ENCODE measurements around the gene SLC1A3. TPM values are rescaled to one million over a fixed set of nuclear protein-coding genes. Genes with fewer than 3 reads are reported as not detected.

The SLC1A3 gene
- polyA plus RNA-seq, 4 donors: 1.9 to 4.7 (median 3.6) TPM

- no peak for DNase-seq (ENCODE audit: low read depth in 4 of 4, low spot score in 3 of 4)
Measured at GRCh38 chr5:36710039-36710438, 103.6 kb downstream of the SLC1A3 start.

- no peak for DNase-seq (ENCODE audit: low read depth in 4 of 4, low spot score in 3 of 4)
Measured at GRCh38 chr5:36712706-36713105, 106.3 kb downstream of the SLC1A3 start.

GRCh38 chr5:36713541-36713940 is 107.1 kb downstream of the SLC1A3 start:
- DNase-seq (ENCODE audit: low read depth in 4 of 4, low spot score in 3 of 4): no peak

- no peak for DNase-seq (ENCODE audit: low read depth in 4 of 4, low spot score in 3 of 4)
Measured at GRCh38 chr5:36717131-36717695, 110.8 kb downstream of the SLC1A3 start.

GRCh38 chr5:36719282-36719681 is 112.9 kb downstream of the SLC1A3 start:
- DNase-seq (ENCODE audit: low read depth in 4 of 4, low spot score in 3 of 4): no peak

- DNase-seq (ENCODE audit: low read depth in 4 of 4, low spot score in 3 of 4): no peak
Measured at GRCh38 chr5:36720688-36721087, 114.3 kb downstream of the SLC1A3 start.

- no peak for DNase-seq (ENCODE audit: low read depth in 4 of 4, low spot score in 3 of 4)
Measured at GRCh38 chr5:36721664-36722235, 115.3 kb downstream of the SLC1A3 start.

GRCh38 chr5:36722900-36723299 is 116.5 kb downstream of the SLC1A3 start:
- DNase-seq (ENCODE audit: low read depth in 4 of 4, low spot score in 3 of 4): no peak

- no peak for DNase-seq (ENCODE audit: low read depth in 4 of 4, low spot score in 3 of 4)
Measured at GRCh38 chr5:36723912-36724311, 117.5 kb downstream of the SLC1A3 start.

GRCh38 chr5:36724467-36725332 is 118.3 kb downstream of the SLC1A3 start:
- DNase-seq (ENCODE audit: low read depth in 4 of 4, low spot score in 3 of 4): no peak

GRCh38 chr5:36726317-36726716 is 119.9 kb downstream of the SLC1A3 start:
- DNase-seq (ENCODE audit: low read depth in 4 of 4, low spot score in 3 of 4): no peak

GRCh38 chr5:36726767-36727166 is 120.4 kb downstream of the SLC1A3 start:
- no peak for DNase-seq (ENCODE audit: low read depth in 4 of 4, low spot score in 3 of 4)

GRCh38 chr5:36728697-36729543 is 122.5 kb downstream of the SLC1A3 start:
- peak in 2 of 4 donors; percentile 59 to 60 for DNase-seq (ENCODE audit: low read depth in 4 of 4, low spot score in 3 of 4)

- DNase-seq (ENCODE audit: low read depth in 4 of 4, low spot score in 3 of 4): no peak
Measured at GRCh38 chr5:36730537-36731216, 124.3 kb downstream of the SLC1A3 start.

- DNase-seq (ENCODE audit: low read depth in 4 of 4, low spot score in 3 of 4): no peak
Measured at GRCh38 chr5:36733183-36733582, 126.8 kb downstream of the SLC1A3 start.

GRCh38 chr5:36734422-36734821 is 128.0 kb downstream of the SLC1A3 start:
- no peak for DNase-seq (ENCODE audit: low read depth in 4 of 4, low spot score in 3 of 4)

GRCh38 chr5:36735891-36736290 is 129.5 kb downstream of the SLC1A3 start:
- DNase-seq (ENCODE audit: low read depth in 4 of 4, low spot score in 3 of 4): no peak

Measured in left renal pelvis (tissue), 4 donors.